HAP-1 (cell line): ENCODE measurements around the gene ERBB2.
"Not testable (repeated sequence)": the region's sequence is repeated elsewhere in the genome, so short reads cannot be mapped to it uniquely, and the experiment has no call there.

Experiments
- DNase-seq, 2 experiments: peaks; one replicate each; pipeline ENCODE4 v3.0.0-alpha.2; 2016 to 2020; ENCODE audit warnings: low spot score in 2 of 2
- H3K27me3 ChIP-seq: fragments of 250-450 bp; sonication (Bioruptor Pico); 2 replicates; pipeline ENCODE4 v1.5.1; 2020; ENCODE audit warnings: low read depth, mild to moderate bottlenecking, moderate library complexity
- H3K36me3 ChIP-seq: fragments of 250-450 bp; sonication (Bioruptor Pico); replicated peaks from 2 replicates; pipeline ENCODE4 v1.5.1; 2020; ENCODE audit warnings: mild to moderate bottlenecking
- H3K4me1 ChIP-seq: fragments of 250-450 bp; sonication (Bioruptor Pico); 2 replicates; pipeline ENCODE4 v1.5.1; 2020; ENCODE audit warnings: mild to moderate bottlenecking
- H3K4me3 ChIP-seq: fragments of 250-450 bp; sonication (Bioruptor Pico); 2 replicates; pipeline ENCODE4 v1.5.1; 2020; ENCODE audit warnings: mild to moderate bottlenecking, moderate library complexity
- H3K9me3 ChIP-seq: fragments of 250-450 bp; sonication (Bioruptor Pico); 2 replicates; pipeline ENCODE4 v1.5.1; 2020; ENCODE audit warnings: mild to moderate bottlenecking, moderate library complexity
- in situ Hi-C: fragments of 300-500 bp; cut with MboI; formaldehyde crosslinking; loops from 3 replicates; pipeline ENCODE4 v1.14.3; 2020; ENCODE audit warnings: low sequenced_read_pairs, inconsistent platforms, mixed read lengths

Gene ERBB2

GRCh38 chr17:39699157-39699817 lies 577 bp upstream of the ERBB2 start:
- DNase-seq, H3K4me1 ChIP-seq, H3K27me3 ChIP-seq, H3K9me3 ChIP-seq, H3K4me3 ChIP-seq, H3K36me3 ChIP-seq, in situ Hi-C loops: not testable (repeated sequence)

DNA sequence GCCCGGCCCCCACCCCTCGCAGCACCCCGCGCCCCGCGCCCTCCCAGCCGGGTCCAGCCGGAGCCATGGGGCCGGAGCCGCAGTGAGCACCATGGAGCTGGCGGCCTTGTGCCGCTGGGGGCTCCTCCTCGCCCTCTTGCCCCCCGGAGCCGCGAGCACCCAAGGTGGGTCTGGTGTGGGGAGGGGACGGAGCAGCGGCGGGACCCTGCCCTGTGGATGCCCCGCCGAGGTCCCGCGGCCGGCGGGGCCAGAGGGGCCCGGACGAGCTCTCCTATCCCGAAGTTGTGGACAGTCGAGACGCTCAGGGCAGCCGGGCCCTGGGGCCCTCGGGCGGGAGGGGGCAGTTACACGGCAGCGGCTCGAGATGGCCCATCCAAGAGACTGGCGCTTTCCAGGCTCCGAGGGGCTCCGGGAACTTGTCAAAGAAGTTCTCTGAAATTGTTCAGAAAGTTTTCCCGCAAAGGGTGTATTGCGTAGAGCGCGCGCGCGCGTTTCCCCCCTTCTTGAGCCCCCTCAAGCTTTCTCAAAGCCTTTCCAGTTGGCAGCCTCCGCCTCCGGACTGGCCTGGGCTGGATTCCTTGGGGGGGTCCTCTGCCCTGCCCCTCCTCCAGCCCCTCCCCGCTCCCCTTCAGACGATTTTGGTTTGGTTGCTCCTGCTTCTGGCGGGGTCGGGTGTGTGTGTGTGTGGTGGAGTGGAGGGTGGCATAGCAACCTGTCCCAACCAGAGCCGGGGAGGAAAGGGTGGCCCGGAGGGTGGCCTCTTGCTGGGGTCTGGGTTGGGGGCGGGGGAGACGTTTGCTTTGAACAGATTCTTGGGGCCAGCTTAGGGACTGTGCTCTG lies 504 bp downstream of the ERBB2 start:
- Histone ChIP-seq H3K4me3 (peak overlapping the region; percentile 21), H3K36me3 (no peaks in the 10 kb centered on the region), H3K27me3 (no peaks in the 10 kb centered on the region), H3K4me1 (peaks cover 3% of the 10 kb centered on the region; the same call in 1 of the 2 replicates), H3K9me3 (no peaks in the 10 kb centered on the region)
- DNase-seq: no peak
- in situ Hi-C loops: no loop called here

DNA sequence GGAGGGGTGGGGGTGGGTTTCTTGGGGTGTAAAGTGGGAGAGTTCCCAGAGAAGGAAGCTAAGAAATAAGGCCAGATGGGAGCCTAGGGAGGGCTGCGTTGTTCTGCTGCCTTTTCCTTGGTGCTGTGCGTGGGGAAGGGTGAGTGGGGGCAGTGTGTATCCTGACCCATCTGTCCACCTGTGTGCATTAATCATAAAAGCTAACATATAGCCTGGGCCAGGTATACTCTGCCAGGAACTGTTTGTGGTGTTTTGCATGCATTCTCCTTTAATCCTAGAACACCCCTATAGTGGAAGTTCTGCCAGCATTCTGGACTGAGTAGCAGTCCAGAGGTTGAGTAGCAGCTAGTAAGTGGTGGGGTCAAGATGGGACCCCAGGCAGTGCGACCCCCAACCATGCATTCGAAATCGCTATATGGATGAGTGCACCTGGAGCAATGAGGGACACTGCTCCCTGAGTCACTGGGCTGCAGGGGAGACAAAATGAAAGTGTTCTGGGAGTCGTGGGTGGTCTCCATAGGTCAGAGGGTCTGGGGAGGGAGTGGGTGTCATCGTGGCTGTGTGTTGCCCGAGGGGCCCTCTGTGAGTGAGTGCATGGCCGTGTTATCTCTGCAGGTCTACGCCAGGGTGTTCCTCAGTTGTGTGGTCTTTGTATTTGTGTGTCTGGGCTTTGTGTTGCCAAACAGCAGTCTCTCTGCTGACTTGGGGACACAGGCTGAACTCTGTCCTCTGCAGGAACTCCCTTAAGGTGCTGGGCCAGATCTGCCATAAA lies 1.3 kb downstream of the ERBB2 start:
- Histone ChIP-seq H3K27me3 (no peaks in the 10 kb centered on the region), H3K36me3 (no peaks in the 10 kb centered on the region), H3K4me1 (peaks cover 3% of the 10 kb centered on the region; the same call in 1 of the 2 replicates), H3K4me3 (no peak overlapping the region), H3K9me3 (no peaks in the 10 kb centered on the region)
- in situ Hi-C loops: no loop called here
- DNase-seq: no peak

- in situ Hi-C loops: no loop called here
- DNase-seq: no peak
- peaks cover 3% of the 10 kb centered on the region; the same call in 1 of the 2 replicates for H3K4me1 ChIP-seq
- H3K9me3 ChIP-seq: no peaks in the 10 kb centered on the region
- no peaks in the 10 kb centered on the region for H3K27me3 ChIP-seq
- no peak overlapping the region for H3K4me3 ChIP-seq
- H3K36me3 ChIP-seq: no peaks in the 10 kb centered on the region
These were observed 2.0 kb downstream of the ERBB2 start for GRCh38 chr17:39701784-39702422.

DNA sequence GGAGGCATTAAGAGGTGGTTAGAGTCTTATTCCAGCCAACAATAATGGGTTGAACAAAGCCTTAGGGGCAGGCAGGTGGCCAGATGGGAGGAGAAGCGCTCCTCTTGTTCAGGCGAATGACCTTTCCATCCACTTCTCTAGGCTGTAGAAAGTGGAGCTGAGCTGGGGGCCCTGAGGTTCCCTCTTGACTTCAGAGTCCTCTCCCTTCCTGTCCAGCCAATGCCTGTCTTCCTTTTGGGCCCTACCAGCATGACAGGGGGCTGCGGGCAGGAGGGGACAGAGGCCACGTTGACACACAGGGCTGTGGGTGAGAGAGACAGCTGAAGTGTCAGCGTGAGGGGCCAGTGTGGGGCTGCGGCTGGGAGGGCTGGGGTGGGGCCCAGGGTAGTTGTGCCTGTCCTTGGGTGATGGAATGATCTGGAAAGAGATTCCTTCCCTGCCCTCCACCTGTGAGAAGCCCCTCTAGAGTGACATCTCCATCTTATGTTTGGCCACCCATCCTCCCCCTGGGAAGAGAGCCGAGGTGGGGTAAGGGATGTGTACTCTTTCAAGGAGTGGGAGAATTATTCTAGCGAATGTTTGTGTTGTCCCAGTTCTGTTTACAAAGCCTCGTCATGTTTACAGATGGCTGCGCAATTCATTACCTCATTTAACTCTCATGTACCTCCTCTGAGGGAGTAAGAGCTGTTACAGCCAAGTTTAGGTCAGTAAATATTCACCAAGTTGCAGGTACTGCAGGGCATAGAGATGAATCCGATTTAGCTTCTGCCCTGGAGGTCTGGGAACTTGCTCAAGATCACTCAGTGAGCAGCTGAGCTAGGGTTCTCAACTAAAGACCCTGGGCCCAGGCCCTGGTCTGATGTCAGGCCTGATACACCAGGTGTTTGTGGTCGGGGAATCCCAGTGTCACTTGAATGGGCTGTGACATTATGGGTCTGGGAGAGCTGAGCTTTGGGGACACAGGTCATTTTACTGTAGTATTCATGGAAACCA lies 3.3 kb downstream of the ERBB2 start:
- no peak for DNase-seq
- Histone ChIP-seq H3K27me3 (no peaks in the 10 kb centered on the region), H3K36me3 (no peaks in the 10 kb centered on the region), H3K4me1 (peaks cover 3% of the 10 kb centered on the region; the same call in 1 of the 2 replicates), H3K9me3 (no peaks in the 10 kb centered on the region), H3K4me3 (no peak overlapping the region)
- in situ Hi-C loops: no loop called here

- Histone ChIP-seq H3K4me1 (peaks cover 3% of the 10 kb centered on the region; the same call in 1 of the 2 replicates), H3K4me3 (no peak overlapping the region), H3K27me3 (no peaks in the 10 kb centered on the region), H3K36me3 (no peaks in the 10 kb centered on the region), H3K9me3 (no peaks in the 10 kb centered on the region)
- no peak for DNase-seq
- in situ Hi-C loops: no loop called here
These were observed 4.0 kb downstream of the ERBB2 start for GRCh38 chr17:39703913-39704312.

DNA sequence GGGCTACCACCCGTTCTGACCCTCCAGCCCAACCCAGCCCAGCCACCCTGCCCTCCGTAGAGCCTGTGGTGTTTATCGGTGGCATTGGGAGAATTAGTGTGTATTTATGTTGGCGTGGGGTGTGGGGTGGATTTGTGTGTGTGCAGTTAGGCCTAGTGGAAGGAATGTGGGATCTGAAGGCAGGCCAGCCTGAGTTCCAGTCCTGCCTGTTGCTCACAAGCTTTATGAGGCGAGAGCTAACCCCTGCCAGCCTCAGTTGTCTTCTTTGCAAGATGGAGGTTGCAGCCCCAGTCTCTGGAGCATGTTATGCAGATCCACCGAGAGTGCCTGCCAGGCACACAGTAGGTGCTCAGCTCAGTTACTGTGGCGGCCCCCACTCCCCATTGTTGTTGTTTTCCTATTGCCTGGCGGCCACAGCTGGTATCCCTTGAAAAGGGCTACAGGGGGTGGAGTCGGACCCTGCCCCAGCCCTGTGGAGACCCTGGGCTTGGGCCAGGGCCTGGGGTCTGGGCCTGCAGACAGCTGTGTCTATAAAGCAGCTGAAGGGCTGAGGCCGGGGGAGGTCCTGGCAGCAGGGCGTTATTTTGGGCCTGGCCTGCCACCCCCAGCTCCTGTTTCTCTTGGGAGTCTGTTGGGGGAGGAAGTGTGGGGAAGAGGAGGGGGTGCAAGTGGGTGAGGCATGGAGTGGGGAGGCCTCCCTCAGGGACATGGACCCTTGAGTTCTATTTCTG lies 5.1 kb downstream of the ERBB2 start:
- Histone ChIP-seq H3K9me3 (no peaks in the 10 kb centered on the region), H3K4me1 (peaks cover 3% of the 10 kb centered on the region; the same call in 1 of the 2 replicates), H3K27me3 (no peaks in the 10 kb centered on the region), H3K36me3 (no peaks in the 10 kb centered on the region), H3K4me3 (no peak overlapping the region)
- DNase-seq: no peak
- in situ Hi-C loops: no loop called here

GRCh38 chr17:39705786-39706348 lies 6.0 kb downstream of the ERBB2 start:
- Histone ChIP-seq H3K27me3 (no peaks in the 10 kb centered on the region), H3K9me3 (no peaks in the 10 kb centered on the region), H3K4me3 (no peak overlapping the region), H3K36me3 (no peaks in the 10 kb centered on the region), H3K4me1 (peaks cover 3% of the 10 kb centered on the region; the same call in 1 of the 2 replicates)
- no peak for DNase-seq
- in situ Hi-C loops: no loop called here

- Histone ChIP-seq H3K4me1 (peaks cover 3% of the 10 kb centered on the region; the same call in 1 of the 2 replicates), H3K36me3 (no peaks in the 10 kb centered on the region), H3K4me3 (no peak overlapping the region), H3K9me3 (no peaks in the 10 kb centered on the region), H3K27me3 (no peaks in the 10 kb centered on the region)
- in situ Hi-C loops: no loop called here
- no peak for DNase-seq
These were observed 6.5 kb downstream of the ERBB2 start for GRCh38 chr17:39706383-39706782.

DNA sequence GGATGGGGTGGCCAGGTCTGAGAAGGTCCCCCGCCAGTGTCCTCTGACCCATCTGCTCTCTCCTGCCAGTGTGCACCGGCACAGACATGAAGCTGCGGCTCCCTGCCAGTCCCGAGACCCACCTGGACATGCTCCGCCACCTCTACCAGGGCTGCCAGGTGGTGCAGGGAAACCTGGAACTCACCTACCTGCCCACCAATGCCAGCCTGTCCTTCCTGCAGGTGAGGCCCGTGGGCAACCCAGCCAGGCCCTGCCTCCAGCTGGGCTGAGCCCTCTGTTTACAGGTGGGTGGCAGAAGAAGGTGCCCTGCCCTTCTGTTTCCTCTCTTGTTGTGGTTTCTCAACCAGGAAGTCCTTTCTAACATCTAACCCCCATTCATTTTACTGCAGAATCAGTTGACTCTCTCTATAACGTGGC lies 7.1 kb downstream of the ERBB2 start:
- no peak overlapping the region for H3K4me3 ChIP-seq
- H3K4me1 ChIP-seq: peaks cover 3% of the 10 kb centered on the region; the same call in 1 of the 2 replicates
- H3K9me3 ChIP-seq: no peaks in the 10 kb centered on the region
- no peak for DNase-seq
- no peaks in the 10 kb centered on the region for H3K36me3 ChIP-seq
- H3K27me3 ChIP-seq: no peaks in the 10 kb centered on the region
- in situ Hi-C loops: no loop called here

DNA sequence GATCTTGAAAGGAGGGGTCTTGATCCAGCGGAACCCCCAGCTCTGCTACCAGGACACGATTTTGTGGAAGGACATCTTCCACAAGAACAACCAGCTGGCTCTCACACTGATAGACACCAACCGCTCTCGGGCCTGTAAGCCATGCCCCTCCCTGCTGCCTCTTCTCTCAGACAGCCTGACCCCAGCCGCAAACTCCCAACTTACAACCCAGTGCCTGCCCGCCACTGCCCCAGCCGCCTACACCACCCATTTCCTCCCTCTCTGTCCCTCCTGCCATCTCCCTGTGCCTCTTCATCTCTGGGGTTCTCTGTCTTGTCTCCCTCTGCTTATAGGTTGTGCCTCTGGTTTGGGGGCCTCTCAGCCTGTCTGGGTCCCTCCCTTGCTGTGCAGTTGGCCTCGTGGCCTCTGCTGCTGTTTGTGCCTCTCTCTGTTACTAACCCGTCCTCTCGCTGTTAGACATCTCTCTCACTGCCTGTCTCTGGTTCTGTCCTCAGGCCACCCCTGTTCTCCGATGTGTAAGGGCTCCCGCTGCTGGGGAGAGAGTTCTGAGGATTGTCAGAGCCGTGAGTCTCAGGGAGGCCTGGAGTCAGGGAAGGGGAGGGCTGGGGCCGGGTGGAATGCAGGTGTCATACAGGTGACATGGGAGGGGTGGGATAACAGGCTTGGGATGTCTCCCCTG lies 9.6 kb downstream of the ERBB2 start:
- Histone ChIP-seq H3K36me3 (no peaks in the 10 kb centered on the region), H3K9me3 (no peaks in the 10 kb centered on the region), H3K27me3 (no peaks in the 10 kb centered on the region), H3K4me3 (no peak overlapping the region), H3K4me1 (no peaks in the 10 kb centered on the region)
- DNase-seq: no peak
- in situ Hi-C loops: no loop called here
